Common myeloid progenitor, CD34-positive (primary cell): ENCODE data around the gene TPRKB. TPM values are rescaled to one million over a fixed set of nuclear protein-coding genes. Genes with fewer than 3 reads are reported as not detected.
A peak's percentile ranks its signal among the peaks of the same experiment; 100 is the strongest.
"Not testable (repeated sequence)": the region's sequence is repeated elsewhere in the genome, so short reads cannot be mapped to it uniquely, and the experiment has no call there.

Source experiments
- CTCF ChIA-PET: fragments of 350-600 bp; sonication (Branson Sonifier 250); formaldehyde crosslinking; loops from one replicate; lab custom pipeline; 2021; ENCODE audit warnings: antibody characterized with exemption; lab: Charles Lee
- POLR2A ChIA-PET: fragments of 350-600 bp; sonication (Branson Sonifier 250); formaldehyde crosslinking; loops from one replicate; lab custom pipeline; 2021; ENCODE audit warnings: antibody characterized with exemption; lab: Charles Lee
- DNase-seq, 3 donors: peaks; one replicate each; pipeline versions ENCODE4 v3.0.0 to v3.0.0-alpha.2; 2013
- H3K27ac ChIP-seq, 2 experiments: 1 replicate in 1 of 2; 2 replicates in 1 of 2; pipeline ENCODE4 v1.7.0; 2013; ENCODE audit warnings: inconsistent platforms in 2 of 2, low read length in 2 of 2, mild to moderate bottlenecking in 2 of 2, low read depth in 1 of 2, moderate library complexity in 1 of 2; ENCODE audit not compliant: severe bottlenecking in 2 of 2, insufficient read depth in 1 of 2, poor library complexity in 1 of 2
- H3K27me3 ChIP-seq, 5 experiments: replicated peaks in 2 of 5; 1 replicate in 3 of 5; 2 replicates in 2 of 5; pipeline versions ENCODE4 v1.6.1 to v1.7.0; 2013; ENCODE audit warnings: low read length in 4 of 5, mild to moderate bottlenecking in 2 of 5, moderate library complexity in 2 of 5, inconsistent platforms in 1 of 5; ENCODE audit not compliant: insufficient read depth in 5 of 5, control insufficient read depth in 4 of 5
- H3K36me3 ChIP-seq, 4 experiments: 1 replicate in 2 of 4; 2 replicates in 2 of 4; pipeline versions ENCODE4 v1.6.1 to v1.7.0; 2013; ENCODE audit warnings: low read length in 3 of 4, control low read depth in 1 of 4, mild to moderate bottlenecking in 1 of 4; ENCODE audit not compliant: control insufficient read depth in 4 of 4, insufficient read depth in 4 of 4
- H3K4me1 ChIP-seq, 4 experiments: 1 replicate in 3 of 4; 2 replicates in 1 of 4; pipeline versions ENCODE4 v1.6.1 to v1.7.1; 2013; ENCODE audit warnings: low read length in 3 of 4, mild to moderate bottlenecking in 3 of 4, control low read depth in 1 of 4, inconsistent platforms in 1 of 4, moderate library complexity in 1 of 4; ENCODE audit not compliant: control insufficient read depth in 4 of 4, insufficient read depth in 4 of 4; ENCODE audit errors: control extremely low read depth in 1 of 4
- H3K4me3 ChIP-seq, 7 experiments: 1 replicate in 4 of 7; 2 replicates in 3 of 7; pipeline versions ENCODE4 v1.5.1 to v1.7.0; 2013; ENCODE audit warnings: mild to moderate bottlenecking in 7 of 7, low read length in 6 of 7, moderate library complexity in 6 of 7, inconsistent platforms in 2 of 7, low read depth in 2 of 7, control low read depth in 1 of 7; ENCODE audit not compliant: insufficient read depth in 4 of 7, control insufficient read depth in 1 of 7; ENCODE audit errors: extremely low read depth in 1 of 7
- H3K9me3 ChIP-seq, 5 experiments: 1 replicate in 4 of 5; 2 replicates in 1 of 5; pipeline versions ENCODE4 v1.6.1 to v1.7.1; 2013; ENCODE audit warnings: low read length in 4 of 5, mild to moderate bottlenecking in 2 of 5, inconsistent platforms in 1 of 5, low read depth in 1 of 5, moderate library complexity in 1 of 5; ENCODE audit not compliant: control insufficient read depth in 4 of 5, insufficient read depth in 2 of 5; ENCODE audit errors: control extremely low read depth in 1 of 5
- WGBS: methylation state at CpG from one replicate; pipeline ENCODE4 v1.1.5; 2013; ENCODE audit not compliant: insufficient coverage; 5-methylcytosine and 5-hydroxymethylcytosine counted together
- polyA plus RNA-seq: library from polyadenylated mRNA; unstranded; fragments of 120-200 nt; gene quantifications from one replicate; pipeline ENCODE4 v1.2.1, GENCODE V29; 2013

Gene TPRKB
- polyA plus RNA-seq = 93.1 TPM

- no peaks in the 10 kb centered on the region for H3K27me3 ChIP-seq
- peak; percentile 96 to 98 (median 98) for DNase-seq
- WGBS = under 1% methylated on average over 46 of the region's 49 CpGs
- CTCF ChIA-PET = interaction anchor here (0.9 to 2.1 kb wide), 4 partner anchors 19 to 47 kb away, joined by 3 to 4 read pairs (median 4); no protein-coding TSS in a partner anchor
- H3K9me3 ChIP-seq = peaks cover 0 to 3% (median 0%) of the 10 kb centered on the region in 5 experiments
- POLR2A ChIA-PET = no interaction called here
- H3K36me3 ChIP-seq = peaks cover 3 to 30% (median 19%) of the 10 kb centered on the region in 4 experiments
- H3K4me3 ChIP-seq = peak within 1 kb of the TSS; percentile 79 to 97 (median 90)
- peak within 1 kb of the TSS; percentile 74 to 87 for H3K27ac ChIP-seq
- H3K4me1 ChIP-seq = peaks cover 4 to 14% (median 12%) of the 10 kb centered on the region in 4 experiments
These were observed at the start of gene TPRKB for GRCh38 chr2:73736855-73737779. TPRKB (minus strand) TSS chr2:73737345; CDS start chr2:73734569, 2,776 bp downstream.

- no CpG with 5 or more reads among the region's 3 CpGs for WGBS
- POLR2A ChIA-PET, H3K27me3 ChIP-seq, H3K9me3 ChIP-seq, H3K4me3 ChIP-seq, DNase-seq, H3K27ac ChIP-seq, H3K36me3 ChIP-seq, CTCF ChIA-PET, H3K4me1 ChIP-seq: not testable (repeated sequence)
These were observed 46.7 kb upstream of the TPRKB start, which contains the start of gene C2orf78 for GRCh38 chr2:73783883-73784282. C2orf78 (plus strand) TSS chr2:73784183; CDS start chr2:73784310, 127 bp downstream.

GRCh38 chr2:73783402-73783801 is 46.3 kb upstream of the TPRKB start:
- WGBS = 96% methylated on average over 7 of the region's 15 CpGs
- POLR2A ChIA-PET, H3K27me3 ChIP-seq, H3K36me3 ChIP-seq, H3K4me3 ChIP-seq, DNase-seq, H3K27ac ChIP-seq, CTCF ChIA-PET, H3K9me3 ChIP-seq: not testable (repeated sequence)
- H3K4me1 ChIP-seq = peaks cover 6 to 13% (median 7%) of the 10 kb centered on the region in 4 experiments

GRCh38 chr2:73780237-73780582 is 43.1 kb upstream of the TPRKB start:
- no peak for DNase-seq
- 0% methylated on average over 1 of the region's 7 CpGs for WGBS
- ChIA-PET CTCF (interaction anchor here (0.9 to 1.1 kb wide), 4 partner anchors 14 to 160 kb away, joined by 3 to 4 read pairs (median 4); partner anchors contain the start of gene STAMBP), POLR2A (no interaction called here)
- Histone ChIP-seq H3K27ac (peak overlapping the region; percentile 85 to 94), H3K9me3 (no peaks in the 10 kb centered on the region), H3K27me3 (no peaks in the 10 kb centered on the region), H3K4me3 (peak overlapping the region; percentile 74 to 99 (median 94)), H3K4me1 (peaks cover 7 to 18% (median 9%) of the 10 kb centered on the region in 4 experiments), H3K36me3 (peaks cover 4 to 18% (median 12%) of the 10 kb centered on the region in 4 experiments)

GRCh38 chr2:73779467-73780236 is 42.5 kb upstream of the TPRKB start, which contains the start of gene DUSP11:
DUSP11 (minus strand) TSS chr2:73780103; CDS start chr2:73779974, 129 bp downstream.
- 0% methylated on average over 35 of the region's 40 CpGs for WGBS
- CTCF ChIA-PET = interaction anchor here (0.9 to 1.1 kb wide), 4 partner anchors 13 to 160 kb away, joined by 3 to 4 read pairs (median 4); partner anchors contain the start of gene STAMBP

GRCh38 chr2:73778867-73779466 is 41.8 kb upstream of the TPRKB start:
- CTCF ChIA-PET = interaction anchor here (0.9 to 1.1 kb wide), 4 partner anchors 13 to 159 kb away, joined by 3 to 4 read pairs (median 4); partner anchors contain the start of gene STAMBP
- H3K9me3 ChIP-seq, H3K27me3 ChIP-seq: not testable (repeated sequence)
- DNase-seq = peak in 1 of 3 donors; percentile 3
- Histone ChIP-seq H3K4me3 (peak overlapping the region in 6 of 7 experiments; percentile 74 to 99 (median 94)), H3K36me3 (peaks cover 13 to 29% (median 21%) of the 10 kb centered on the region in 4 experiments), H3K4me1 (peaks cover 7 to 18% (median 9%) of the 10 kb centered on the region in 4 experiments), H3K27ac (peak overlapping the region; percentile 85 to 94)
- POLR2A ChIA-PET = interaction anchor here (0.7 kb wide), 1 partner anchor 30 kb away, joined by 3 read pairs; no protein-coding TSS in a partner anchor
- 95% methylated on average over 8 of the region's 18 CpGs for WGBS

More at GRCh38 chr2:73779467-73780236, 42.5 kb upstream of the TPRKB start, which contains the start of gene DUSP11:
- Histone ChIP-seq H3K27ac (peak within 1 kb of the TSS; percentile 85 to 94), H3K4me1 (peaks cover 7 to 18% (median 9%) of the 10 kb centered on the region in 4 experiments), H3K9me3 (no peaks in the 10 kb centered on the region), H3K27me3 (no peaks in the 10 kb centered on the region), H3K4me3 (peak within 1 kb of the TSS; percentile 74 to 99 (median 94)), H3K36me3 (peaks cover 8 to 22% (median 17%) of the 10 kb centered on the region in 4 experiments)
- DNase-seq = peak; percentile 93 to 98 (median 95)
- POLR2A ChIA-PET = interaction anchor here (0.7 kb wide), 1 partner anchor 31 kb away, joined by 3 read pairs; no protein-coding TSS in a partner anchor
